ENCODE data around the gene RPLP2. TPM values are rescaled to one million over a fixed set of nuclear protein-coding genes. Genes with fewer than 3 reads are reported as not detected.

Gene RPLP2
- total RNA-seq, 6 experiments from 2014 or later = 1,532 to 1,781 (median 1,709) TPM

DNA sequence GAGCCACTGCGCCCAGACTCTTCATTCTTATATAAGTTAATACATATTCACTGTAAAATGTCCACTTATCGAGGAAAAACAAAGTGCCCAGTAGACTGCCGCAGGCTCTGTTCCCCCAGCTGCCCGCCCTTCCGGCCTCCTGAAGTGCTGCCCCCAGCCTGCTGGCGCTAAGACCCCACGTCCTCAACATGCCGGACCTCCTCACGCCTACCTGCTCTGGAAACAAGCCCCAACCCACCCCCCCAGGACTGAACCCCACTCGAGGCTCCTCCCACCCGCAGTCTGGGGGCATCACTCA lies 33.6 kb upstream of the RPLP2 start:
- TF ChIP-seq CTCF (IDR thresholded peaks at IDR 0.05) = no peak
- peaks cover 4% of the 10 kb centered on the region; the same call in 1 of the 2 replicates for H3K27me3 Mint-ChIP-seq (ENCODE audit: insufficient read depth)
- H3K27ac Mint-ChIP-seq = peak overlapping the region; percentile 82
- H3K36me3 Mint-ChIP-seq (ENCODE audit: low read depth) = no peaks in the 10 kb centered on the region; the same call in 1 of the 2 replicates
- no peak for DNase-seq
- no peaks in the 10 kb centered on the region for H3K9me3 Mint-ChIP-seq
- peak overlapping the region; percentile 93 for H3K4me3 Mint-ChIP-seq
- peaks cover 22% of the 10 kb centered on the region for H3K4me1 Mint-ChIP-seq (ENCODE audit: low read depth)

- peak overlapping the region; percentile 82 for H3K27ac Mint-ChIP-seq
- H3K27me3 Mint-ChIP-seq (ENCODE audit: insufficient read depth) = peaks cover 4% of the 10 kb centered on the region; the same call in 1 of the 2 replicates
- peak; percentile 14; the same call in 1 of the 2 replicates for TF ChIP-seq CTCF (IDR thresholded peaks at IDR 0.05)
- no peaks in the 10 kb centered on the region; the same call in 1 of the 2 replicates for H3K36me3 Mint-ChIP-seq (ENCODE audit: low read depth)
- peak overlapping the region; percentile 93 for H3K4me3 Mint-ChIP-seq
- peaks cover 22% of the 10 kb centered on the region for H3K4me1 Mint-ChIP-seq (ENCODE audit: low read depth)
- DNase-seq = no peak
- no peaks in the 10 kb centered on the region for H3K9me3 Mint-ChIP-seq
Observed at GRCh38 chr11:776561-777287, 33.0 kb upstream of the RPLP2 start.

DNA sequence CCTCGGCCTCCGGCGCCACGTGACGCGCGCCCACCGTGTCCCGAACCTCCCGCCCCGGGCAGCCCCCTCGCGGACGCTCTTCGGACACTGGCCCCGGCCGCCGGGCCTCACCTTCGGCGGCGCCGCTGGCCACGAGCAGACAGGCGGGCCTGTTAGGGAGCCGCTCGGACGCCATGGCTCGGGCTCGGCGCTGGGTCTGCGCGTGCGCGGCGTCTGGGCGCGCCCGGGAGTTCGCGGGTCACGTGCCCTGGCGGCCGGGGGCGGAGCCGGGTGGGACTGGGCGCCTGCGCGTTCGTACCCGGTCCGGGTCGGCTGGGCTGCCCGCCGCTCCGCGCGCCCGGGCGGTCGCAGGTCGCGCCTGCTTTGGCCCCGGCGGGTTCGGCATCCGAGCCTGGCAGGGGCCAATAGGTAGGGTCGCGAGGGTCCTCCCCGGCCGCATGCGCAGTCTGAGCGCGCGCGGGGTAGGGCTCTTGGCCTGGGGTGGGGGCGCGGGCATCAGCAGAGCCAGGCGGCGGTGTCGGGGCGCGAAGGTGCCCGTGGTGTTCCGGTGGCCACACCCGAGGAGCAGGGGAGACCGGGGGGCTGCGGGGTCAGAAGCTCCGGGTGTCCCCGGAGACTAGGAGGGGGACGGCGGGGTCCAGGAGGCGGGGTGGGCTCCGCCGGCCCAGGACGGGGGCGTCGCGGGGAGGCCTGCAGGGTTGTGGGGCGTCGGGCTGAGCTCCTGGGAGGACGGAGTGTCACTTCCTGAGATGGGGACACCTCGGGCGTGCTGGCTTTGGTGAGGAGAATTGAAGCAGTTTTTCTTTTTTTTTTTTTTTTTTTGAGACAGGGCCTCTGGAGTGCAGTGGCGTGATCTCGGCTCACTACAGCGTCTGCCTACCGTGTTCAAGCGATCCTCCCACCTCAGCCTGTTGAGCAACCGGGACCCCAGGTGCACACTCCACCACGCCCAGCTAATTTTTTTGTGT lies 32.2 kb upstream of the RPLP2 start, which contains the start of gene GATD1:
Gene GATD1 (minus strand): TSS at position 200 of the 968 bp plus-strand sequence. CDS start 25 bp downstream, at position 175.
- no peaks in the 10 kb centered on the region; the same call in 1 of the 2 replicates for H3K36me3 Mint-ChIP-seq (ENCODE audit: low read depth)
- peak within 1 kb of the TSS; percentile 93 for H3K4me3 Mint-ChIP-seq
- no peak for TF ChIP-seq CTCF (IDR thresholded peaks at IDR 0.05)
- DNase-seq = peak; percentile 80
- no peaks in the 10 kb centered on the region for H3K9me3 Mint-ChIP-seq
- H3K27ac Mint-ChIP-seq = peak within 1 kb of the TSS; percentile 82
- H3K4me1 Mint-ChIP-seq (ENCODE audit: low read depth) = peaks cover 22% of the 10 kb centered on the region
- peaks cover 4% of the 10 kb centered on the region; the same call in 1 of the 2 replicates for H3K27me3 Mint-ChIP-seq (ENCODE audit: insufficient read depth)

DNA sequence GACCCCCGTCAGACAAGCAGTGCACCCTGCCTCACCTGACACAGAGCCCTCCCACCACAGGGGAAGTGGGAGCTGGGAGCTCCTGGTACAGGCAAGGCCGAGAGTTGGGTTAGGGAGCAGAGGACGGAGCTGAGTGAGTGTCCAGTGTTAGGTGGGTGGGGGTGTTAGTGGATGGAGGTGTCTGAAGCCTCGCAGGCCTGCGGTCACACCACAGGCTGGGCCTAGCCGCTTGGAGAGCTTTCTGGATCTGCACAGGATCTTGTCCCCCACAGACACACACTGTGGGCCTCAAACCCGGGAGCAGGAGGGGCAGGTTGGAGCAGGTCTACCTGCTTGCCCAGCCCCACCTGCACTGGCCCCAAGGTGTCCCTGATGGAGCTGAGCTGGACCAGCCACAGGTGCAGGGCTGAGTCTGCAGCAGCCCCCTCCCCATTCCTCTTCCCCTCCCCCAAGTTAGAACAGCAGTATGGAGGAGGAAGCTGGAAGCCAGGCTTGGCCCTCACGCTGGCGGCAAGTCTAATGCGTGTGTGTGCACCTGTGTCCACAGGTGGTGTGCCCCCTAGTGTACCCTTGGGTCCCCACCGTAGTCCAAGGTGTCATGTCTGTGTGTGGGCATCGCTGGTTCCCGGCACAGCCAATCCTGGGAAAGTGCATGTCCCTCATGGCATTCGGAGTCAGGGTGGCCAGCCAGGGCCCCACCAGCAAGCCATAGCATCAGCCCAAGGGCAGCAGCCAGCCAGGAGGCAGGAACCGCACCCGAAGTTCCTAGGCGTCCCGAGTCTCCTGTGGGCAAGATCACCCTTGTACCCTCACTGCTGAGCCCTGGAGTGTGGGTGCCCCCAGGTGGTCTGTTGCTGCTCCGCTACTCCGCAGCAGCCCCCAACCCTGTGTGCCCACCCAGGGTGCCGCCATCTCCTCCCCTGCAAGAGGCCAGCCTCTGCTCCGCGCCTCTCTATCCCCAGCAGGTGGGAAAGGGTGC lies 30.5 kb upstream of the RPLP2 start:
- no peaks in the 10 kb centered on the region for H3K9me3 Mint-ChIP-seq
- peak; percentile 21; the same call in 1 of the 2 replicates for TF ChIP-seq CTCF (IDR thresholded peaks at IDR 0.05)
- H3K27ac Mint-ChIP-seq = no peak overlapping the region
- H3K4me1 Mint-ChIP-seq (ENCODE audit: low read depth) = peaks cover 35% of the 10 kb centered on the region
- no peak overlapping the region for H3K4me3 Mint-ChIP-seq
- H3K27me3 Mint-ChIP-seq (ENCODE audit: insufficient read depth) = peaks cover 4% of the 10 kb centered on the region; the same call in 1 of the 2 replicates
- peaks cover 6% of the 10 kb centered on the region for H3K36me3 Mint-ChIP-seq (ENCODE audit: low read depth)
- DNase-seq = no peak

Data from HFFc6 (cell line).